Glutamatergic neuron (in vitro differentiated cells): ENCODE measurements around the gene FBXL13. TPM values are rescaled to one million over a fixed set of nuclear protein-coding genes. Genes with fewer than 3 reads are reported as not detected.
"Not testable (repeated sequence)": the region's sequence is repeated elsewhere in the genome, so short reads cannot be mapped to it uniquely, and the experiment has no call there.

Experiments
- DNase-seq: peaks from one replicate; pipeline ENCODE4 v3.0.0; 2022
- H3K27ac Mint-ChIP-seq: one replicate; pipeline ENCODE4 v1.8.0; 2020; ENCODE audit warnings: mild to moderate bottlenecking, mixed read lengths, inconsistent platforms; ENCODE audit not compliant: unreplicated experiment
- H3K27me3 Mint-ChIP-seq: one replicate; pipeline ENCODE4 v1.8.0; 2020; ENCODE audit warnings: mild to moderate bottlenecking, moderate library complexity, mixed read lengths, inconsistent platforms; ENCODE audit not compliant: unreplicated experiment
- H3K36me3 Mint-ChIP-seq: one replicate; pipeline ENCODE4 v1.8.0; 2020; ENCODE audit warnings: mild to moderate bottlenecking, mixed read lengths, inconsistent platforms; ENCODE audit not compliant: unreplicated experiment
- H3K4me1 Mint-ChIP-seq: one replicate; pipeline ENCODE4 v1.8.0; 2020; ENCODE audit warnings: mild to moderate bottlenecking, low read depth, mixed read lengths, inconsistent platforms; ENCODE audit not compliant: unreplicated experiment
- H3K4me3 Mint-ChIP-seq: one replicate; pipeline ENCODE4 v1.8.0; 2020; ENCODE audit warnings: mild to moderate bottlenecking, mixed read lengths, inconsistent platforms; ENCODE audit not compliant: unreplicated experiment
- H3K9me3 Mint-ChIP-seq: one replicate; pipeline ENCODE4 v1.8.0; 2020; ENCODE audit warnings: mild to moderate bottlenecking, moderate library complexity, mixed read lengths, inconsistent platforms; ENCODE audit not compliant: unreplicated experiment
- total RNA-seq: library from RNA; stranded (reverse); fragmentation: NEBNext Ultra II Directional; extraction: Animal tissue kit (Norgen Biotek cat#: 25700); gene quantifications from one replicate; pipeline ENCODE4 v1.2.1, GENCODE V29; 2021; ENCODE audit not compliant: unreplicated experiment
- TF ChIP-seq, protein P1 (sequence below): fragments of 200-600 bp; sonication (generic); IDR thresholded peaks from one replicate; pipeline ENCODE4 v1.5.0; 2021; ENCODE audit not compliant: partially characterized antibody, unreplicated experiment

Gene FBXL13
- total RNA-seq, 1 donor from 2014 or later: 1.1 TPM

DNA sequence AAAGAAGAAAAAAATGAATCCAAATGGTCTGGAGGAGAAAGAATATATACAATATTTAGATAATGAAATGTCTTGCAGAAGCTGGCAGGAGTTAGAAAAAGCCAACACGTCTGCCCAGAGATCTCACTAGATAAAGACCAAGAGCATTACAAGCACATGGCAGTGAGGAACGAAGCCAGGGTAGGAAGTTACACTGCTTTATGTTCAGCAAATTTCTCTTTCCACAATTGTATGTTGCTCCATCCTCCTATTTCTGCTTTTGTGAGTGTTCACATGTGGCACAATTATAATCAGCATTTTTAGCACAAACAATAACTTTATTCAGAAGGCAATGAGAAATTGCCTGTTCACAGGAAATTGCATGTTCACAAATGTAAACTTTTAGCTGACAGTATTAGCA lies 108.1 kb downstream of the FBXL13 start:
- Mint-ChIP-seq H3K4me3 (no peak overlapping the region), H3K9me3 (peaks cover 2% of the 10 kb centered on the region), H3K27me3 (no peaks in the 10 kb centered on the region), H3K4me1 (no peaks in the 10 kb centered on the region), H3K36me3 (no peaks in the 10 kb centered on the region), H3K27ac (no peak overlapping the region)
- no peak for DNase-seq
- TF ChIP-seq, protein P1, sequence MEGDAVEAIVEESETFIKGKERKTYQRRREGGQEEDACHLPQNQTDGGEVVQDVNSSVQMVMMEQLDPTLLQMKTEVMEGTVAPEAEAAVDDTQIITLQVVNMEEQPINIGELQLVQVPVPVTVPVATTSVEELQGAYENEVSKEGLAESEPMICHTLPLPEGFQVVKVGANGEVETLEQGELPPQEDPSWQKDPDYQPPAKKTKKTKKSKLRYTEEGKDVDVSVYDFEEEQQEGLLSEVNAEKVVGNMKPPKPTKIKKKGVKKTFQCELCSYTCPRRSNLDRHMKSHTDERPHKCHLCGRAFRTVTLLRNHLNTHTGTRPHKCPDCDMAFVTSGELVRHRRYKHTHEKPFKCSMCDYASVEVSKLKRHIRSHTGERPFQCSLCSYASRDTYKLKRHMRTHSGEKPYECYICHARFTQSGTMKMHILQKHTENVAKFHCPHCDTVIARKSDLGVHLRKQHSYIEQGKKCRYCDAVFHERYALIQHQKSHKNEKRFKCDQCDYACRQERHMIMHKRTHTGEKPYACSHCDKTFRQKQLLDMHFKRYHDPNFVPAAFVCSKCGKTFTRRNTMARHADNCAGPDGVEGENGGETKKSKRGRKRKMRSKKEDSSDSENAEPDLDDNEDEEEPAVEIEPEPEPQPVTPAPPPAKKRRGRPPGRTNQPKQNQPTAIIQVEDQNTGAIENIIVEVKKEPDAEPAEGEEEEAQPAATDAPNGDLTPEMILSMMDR: no peak

DNA sequence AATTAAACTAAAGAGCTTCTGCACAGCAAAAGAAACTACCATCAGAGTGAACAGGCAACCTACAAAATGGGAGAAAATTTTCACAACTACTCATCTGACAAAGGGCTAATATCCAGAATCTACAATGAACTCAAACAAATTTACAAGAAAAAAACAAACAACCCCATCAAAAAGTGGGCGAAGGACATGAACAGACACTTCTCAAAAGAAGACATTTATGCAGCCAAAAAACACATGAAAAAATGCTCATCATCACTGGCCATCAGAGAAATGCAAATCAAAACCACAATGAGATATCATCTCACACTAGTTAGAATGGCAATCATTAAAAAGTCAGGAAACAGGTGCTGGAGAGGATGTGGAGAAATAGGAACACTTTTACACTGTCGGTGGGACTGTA lies 112.6 kb downstream of the FBXL13 start:
- H3K4me1 Mint-ChIP-seq, H3K27ac Mint-ChIP-seq, H3K4me3 Mint-ChIP-seq, H3K27me3 Mint-ChIP-seq, DNase-seq, H3K9me3 Mint-ChIP-seq, H3K36me3 Mint-ChIP-seq: not testable (repeated sequence)

DNA sequence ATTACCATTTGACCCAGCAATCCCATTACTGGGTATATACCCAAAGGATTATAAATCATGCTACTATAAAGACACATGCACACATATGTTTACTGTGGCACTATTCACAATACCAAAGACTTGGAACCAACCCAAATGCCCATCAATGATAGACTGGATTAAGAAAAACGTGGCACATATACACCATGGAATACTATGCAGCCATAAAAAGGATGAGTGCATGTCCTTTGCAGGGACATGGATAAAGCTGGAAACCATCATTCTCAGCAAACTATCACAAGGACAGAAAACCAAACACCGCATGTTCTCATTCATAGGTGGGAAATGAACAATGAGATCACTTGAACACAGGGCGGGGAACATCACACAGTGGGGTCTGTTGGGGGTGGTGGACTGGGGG lies 116.6 kb downstream of the FBXL13 start:
- not testable (repeated sequence) for DNase-seq, H3K4me1 Mint-ChIP-seq, H3K27ac Mint-ChIP-seq, H3K36me3 Mint-ChIP-seq, H3K9me3 Mint-ChIP-seq, H3K27me3 Mint-ChIP-seq, H3K4me3 Mint-ChIP-seq

DNA sequence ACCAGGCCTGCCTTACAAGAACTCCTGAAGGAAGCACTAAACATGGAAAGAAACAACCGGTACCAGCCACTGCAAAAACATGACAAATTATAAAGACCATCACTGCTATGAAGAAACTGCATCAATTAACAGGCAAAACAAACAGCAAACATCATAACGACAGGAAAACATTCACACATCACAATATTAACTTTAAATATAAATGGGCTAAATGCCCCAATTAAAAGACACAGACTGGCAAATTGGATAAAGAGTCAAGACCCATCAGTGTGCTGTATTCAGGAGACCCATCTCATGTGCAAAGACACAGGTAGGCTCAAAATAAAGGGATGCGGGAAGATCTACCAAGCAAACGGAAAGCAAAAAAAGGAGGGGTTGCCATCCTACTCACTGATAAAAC lies 120.2 kb downstream of the FBXL13 start:
- not testable (repeated sequence) for H3K27me3 Mint-ChIP-seq, H3K4me3 Mint-ChIP-seq, DNase-seq, H3K27ac Mint-ChIP-seq, H3K9me3 Mint-ChIP-seq, H3K4me1 Mint-ChIP-seq, H3K36me3 Mint-ChIP-seq

DNA sequence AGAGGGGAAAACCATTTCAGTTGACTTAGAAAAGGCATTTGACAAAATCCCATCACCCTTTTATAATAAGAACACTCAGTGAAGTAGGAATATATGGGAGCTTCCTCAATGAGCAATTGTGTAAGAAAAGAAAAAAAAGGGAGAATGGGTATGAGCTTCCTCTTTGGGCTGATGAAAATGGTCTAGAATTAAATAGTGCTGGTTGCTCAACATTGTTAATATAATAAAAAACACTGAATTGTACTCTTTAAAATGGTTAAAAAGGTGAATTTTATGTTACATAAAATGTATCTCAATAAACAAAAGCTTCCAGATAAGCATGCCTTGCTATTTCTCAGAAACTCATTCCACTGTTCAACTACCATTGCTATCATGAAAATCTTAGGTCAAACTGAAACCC lies 121.2 kb downstream of the FBXL13 start:
- H3K27me3 Mint-ChIP-seq: peaks cover 4% of the 10 kb centered on the region
- DNase-seq: no peak
- peaks cover 2% of the 10 kb centered on the region for H3K9me3 Mint-ChIP-seq
- H3K4me1 Mint-ChIP-seq: no peaks in the 10 kb centered on the region
- TF ChIP-seq, protein P1: no peak
- H3K27ac Mint-ChIP-seq: no peak overlapping the region
- no peak overlapping the region for H3K4me3 Mint-ChIP-seq
- peaks cover 4% of the 10 kb centered on the region for H3K36me3 Mint-ChIP-seq

DNA sequence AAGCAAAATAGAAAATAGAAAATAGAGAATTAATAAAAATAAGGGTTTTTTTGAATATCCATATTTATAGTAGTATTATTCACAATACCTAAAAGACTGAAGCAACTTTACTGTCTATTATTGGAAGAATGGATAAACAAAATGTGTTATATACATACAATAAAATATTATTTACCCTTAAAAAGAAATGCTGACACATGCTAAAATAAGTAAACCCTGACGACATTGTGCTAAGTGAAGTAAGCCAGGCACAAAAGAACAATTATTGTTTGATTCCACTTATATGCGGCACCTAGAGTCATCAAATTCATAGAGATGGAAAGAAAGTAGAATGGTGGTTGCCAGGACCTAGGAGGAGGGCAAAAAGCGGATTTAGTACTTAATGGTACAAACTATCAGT lies 122.8 kb downstream of the FBXL13 start:
- Mint-ChIP-seq H3K36me3 (peaks cover 4% of the 10 kb centered on the region), H3K9me3 (no peaks in the 10 kb centered on the region), H3K27me3 (peaks cover 4% of the 10 kb centered on the region), H3K4me1 (no peaks in the 10 kb centered on the region), H3K27ac (no peak overlapping the region), H3K4me3 (no peak overlapping the region)
- TF ChIP-seq, protein P1: no peak
- no peak for DNase-seq

DNA sequence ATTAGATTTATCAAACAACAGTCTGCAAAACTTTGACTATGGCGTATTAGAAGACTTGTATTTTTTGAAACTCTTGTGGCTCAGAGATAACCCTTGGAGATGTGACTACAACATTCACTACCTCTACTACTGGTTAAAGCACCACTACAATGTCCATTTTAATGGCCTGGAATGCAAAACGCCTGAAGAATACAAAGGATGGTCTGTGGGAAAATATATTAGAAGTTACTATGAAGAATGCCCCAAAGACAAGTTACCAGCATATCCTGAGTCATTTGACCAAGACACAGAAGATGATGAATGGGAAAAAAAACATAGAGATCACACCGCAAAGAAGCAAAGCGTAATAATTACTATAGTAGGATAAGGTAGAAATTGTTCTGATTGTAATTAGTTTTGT lies 130.4 kb downstream of the FBXL13 start:
- H3K9me3 Mint-ChIP-seq: peaks cover 2% of the 10 kb centered on the region
- TF ChIP-seq, protein P1: no peak

More for the DNA sequence above, 130.4 kb downstream of the FBXL13 start:
- Mint-ChIP-seq H3K4me3 (no peak overlapping the region), H3K27me3 (no peaks in the 10 kb centered on the region), H3K27ac (no peak overlapping the region), H3K4me1 (no peaks in the 10 kb centered on the region), H3K36me3 (no peaks in the 10 kb centered on the region)
- DNase-seq: no peak
